AG04449 (cell line): ENCODE measurements around the gene UVRAG.

Experiments used
- CTCF ChIA-PET: fragments of 350-600 bp; formaldehyde crosslinking; extraction: SDS; loops from one replicate; lab custom pipeline; 2021; ENCODE audit warnings: antibody characterized with exemption; lab: Yijun Ruan, JAX
- POLR2A ChIA-PET: fragments of 400-600, 350-600 bp; formaldehyde crosslinking; extraction: SDS; loops from one replicate; lab custom pipeline; 2020; ENCODE audit warnings: antibody characterized with exemption, inconsistent platforms; lab: Yijun Ruan, JAX
- DNase-seq: peaks from one replicate; pipeline ENCODE4 v3.0.0-alpha.2; 2010; ENCODE audit warnings: low read depth, low spot score
- H3K4me3 ChIP-seq: 2 replicates; pipeline ENCODE4 v1.5.1; 2011; ENCODE audit warnings: low read depth, mild to moderate bottlenecking, control low read depth, low read length
- TF ChIP-seq, protein P1 (sequence below): IDR thresholded peaks from one replicate; pipeline ENCODE4 v1.5.1; 2011; ENCODE audit warnings: mild to moderate bottlenecking, moderate library complexity, low read length, control low read depth, inconsistent platforms; ENCODE audit not compliant: insufficient read depth; ENCODE audit errors: missing control alignments

The UVRAG gene

GRCh38 chr11:75793966-75794365 is 21.0 kb upstream of the UVRAG start:
- ChIA-PET CTCF (interaction anchor here (1.0 to 12.0 kb wide), 3 partner anchors 9 to 73 kb away, joined by 3 to 76 read pairs (median 3); no protein-coding TSS in a partner anchor), POLR2A (no interaction called here)
- no peak for DNase-seq
- no peak overlapping the region for H3K4me3 ChIP-seq
- TF ChIP-seq, protein P1, sequence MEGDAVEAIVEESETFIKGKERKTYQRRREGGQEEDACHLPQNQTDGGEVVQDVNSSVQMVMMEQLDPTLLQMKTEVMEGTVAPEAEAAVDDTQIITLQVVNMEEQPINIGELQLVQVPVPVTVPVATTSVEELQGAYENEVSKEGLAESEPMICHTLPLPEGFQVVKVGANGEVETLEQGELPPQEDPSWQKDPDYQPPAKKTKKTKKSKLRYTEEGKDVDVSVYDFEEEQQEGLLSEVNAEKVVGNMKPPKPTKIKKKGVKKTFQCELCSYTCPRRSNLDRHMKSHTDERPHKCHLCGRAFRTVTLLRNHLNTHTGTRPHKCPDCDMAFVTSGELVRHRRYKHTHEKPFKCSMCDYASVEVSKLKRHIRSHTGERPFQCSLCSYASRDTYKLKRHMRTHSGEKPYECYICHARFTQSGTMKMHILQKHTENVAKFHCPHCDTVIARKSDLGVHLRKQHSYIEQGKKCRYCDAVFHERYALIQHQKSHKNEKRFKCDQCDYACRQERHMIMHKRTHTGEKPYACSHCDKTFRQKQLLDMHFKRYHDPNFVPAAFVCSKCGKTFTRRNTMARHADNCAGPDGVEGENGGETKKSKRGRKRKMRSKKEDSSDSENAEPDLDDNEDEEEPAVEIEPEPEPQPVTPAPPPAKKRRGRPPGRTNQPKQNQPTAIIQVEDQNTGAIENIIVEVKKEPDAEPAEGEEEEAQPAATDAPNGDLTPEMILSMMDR, result no peak

DNA sequence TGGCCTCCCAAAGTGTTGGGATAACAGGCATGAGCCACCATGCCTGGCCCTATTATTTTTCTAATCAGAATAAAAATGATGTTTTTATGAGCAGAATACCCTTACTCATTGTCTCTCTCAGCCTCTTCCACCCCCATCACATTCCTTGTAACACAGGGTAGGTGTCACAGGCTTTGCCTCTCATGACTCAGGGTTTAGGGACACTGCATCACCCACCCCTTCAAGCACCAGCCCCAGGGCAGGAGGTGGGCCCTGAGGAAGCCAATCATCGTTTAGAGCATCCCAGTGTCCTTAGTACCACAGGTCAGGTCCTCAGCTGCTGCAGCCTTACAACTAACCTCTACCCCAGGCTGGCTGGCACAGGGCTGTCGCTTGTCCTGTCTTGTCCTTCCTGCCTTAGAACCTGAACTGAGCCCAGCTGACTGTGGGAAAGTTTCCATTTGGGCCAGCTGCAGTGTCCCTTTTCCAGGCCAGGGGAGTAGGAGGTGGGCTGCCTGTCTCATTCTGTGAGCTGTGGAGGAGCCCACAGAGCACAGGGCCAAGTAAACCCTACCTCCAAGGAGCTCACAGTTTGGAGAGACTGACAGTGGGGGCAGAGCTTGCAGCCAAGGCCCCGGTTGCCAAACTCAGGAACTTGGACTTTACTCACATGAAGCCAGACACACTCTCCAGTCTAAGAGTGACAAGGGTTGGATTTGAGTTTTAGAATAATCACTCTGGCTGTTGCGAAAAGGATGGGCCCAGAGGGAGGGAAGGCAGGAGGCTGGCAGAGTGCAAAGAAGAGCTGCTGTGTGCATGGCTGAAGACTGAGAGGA is 19.5 kb upstream of the UVRAG start:
- H3K4me3 ChIP-seq, result no peak overlapping the region
- POLR2A ChIA-PET, result no interaction called here
- TF ChIP-seq, protein P1, result no peak
- DNase-seq, result no peak
- CTCF ChIA-PET, result interaction anchor here (2.8 to 12.0 kb wide), 2 partner anchors 7 to 72 kb away, joined by 11 to 76 read pairs; no protein-coding TSS in a partner anchor

GRCh38 chr11:75796091-75796435 is 18.9 kb upstream of the UVRAG start:
- TF ChIP-seq, protein P1, result no peak
- CTCF ChIA-PET, result interaction anchor here (2.8 kb wide), 1 partner anchor 72 kb away, joined by 11 read pairs; no protein-coding TSS in a partner anchor
- no peak for DNase-seq
- H3K4me3 ChIP-seq, result no peak overlapping the region
- POLR2A ChIA-PET, result no interaction called here

GRCh38 chr11:75797116-75797515 is 17.9 kb upstream of the UVRAG start:
- no peak overlapping the region for H3K4me3 ChIP-seq
- CTCF ChIA-PET, result interaction anchor here (0.9 to 2.8 kb wide), 2 partner anchors 9 to 71 kb away, joined by 3 to 11 read pairs; no protein-coding TSS in a partner anchor
- POLR2A ChIA-PET, result no interaction called here
- DNase-seq, result no peak
- TF ChIP-seq, protein P1, result no peak

DNA sequence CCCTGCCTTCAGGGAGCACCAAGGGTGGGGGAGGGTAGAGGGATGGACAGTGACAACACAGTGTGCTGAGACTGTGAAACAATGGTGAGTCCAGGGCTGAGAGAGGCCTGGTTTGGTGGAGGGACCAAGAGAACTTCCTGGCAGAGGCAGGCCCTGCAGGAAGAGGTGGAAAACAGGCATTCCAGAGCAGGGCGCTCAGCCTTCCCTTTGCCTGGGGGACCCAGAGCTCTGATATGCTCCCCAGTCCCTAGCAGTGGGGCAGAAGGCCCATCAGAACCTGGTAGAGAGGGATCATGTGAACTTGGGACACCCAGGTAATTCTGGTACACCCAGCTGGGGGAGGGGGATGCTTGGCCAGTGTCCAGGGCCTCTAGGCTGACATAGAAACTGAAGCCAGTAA is 17.2 kb upstream of the UVRAG start:
- TF ChIP-seq, protein P1, result no peak
- CTCF ChIA-PET, result interaction anchor here (6.5 to 7.9 kb wide), 2 partner anchors 14 to 70 kb away, joined by 68 to 181 read pairs; no protein-coding TSS in a partner anchor
- DNase-seq, result no peak
- POLR2A ChIA-PET, result no interaction called here
- no peak overlapping the region for H3K4me3 ChIP-seq

DNA sequence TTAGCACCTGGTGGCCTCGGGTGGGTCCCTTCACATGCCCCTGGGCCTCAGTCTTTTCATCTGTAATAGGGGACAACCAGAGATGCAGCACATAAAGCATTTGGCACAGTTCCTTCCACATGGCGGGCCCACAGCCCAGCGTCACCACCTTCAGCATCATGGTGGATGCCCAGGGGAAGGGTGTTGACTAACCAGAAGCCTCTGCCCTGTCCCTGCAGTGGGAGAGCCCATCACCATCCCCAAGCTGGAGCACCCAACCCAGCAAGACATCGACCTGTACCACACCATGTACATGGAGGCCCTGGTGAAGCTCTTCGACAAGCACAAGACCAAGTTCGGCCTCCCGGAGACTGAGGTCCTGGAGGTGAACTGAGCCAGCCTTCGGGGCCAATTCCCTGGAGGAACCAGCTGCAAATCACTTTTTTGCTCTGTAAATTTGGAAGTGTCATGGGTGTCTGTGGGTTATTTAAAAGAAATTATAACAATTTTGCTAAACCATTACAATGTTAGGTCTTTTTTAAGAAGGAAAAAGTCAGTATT is 14.8 kb upstream of the UVRAG start:
- ChIA-PET CTCF (interaction anchor here (6.5 to 7.9 kb wide), 2 partner anchors 12 to 67 kb away, joined by 68 to 181 read pairs; no protein-coding TSS in a partner anchor), POLR2A (no interaction called here)
- TF ChIP-seq, protein P1, result no peak
- no peak overlapping the region for H3K4me3 ChIP-seq
- DNase-seq, result no peak
